ENCODE results near the gene UPK2. TPM values are rescaled to one million over a fixed set of nuclear protein-coding genes. Genes with fewer than 3 reads are reported as not detected.
A peak's percentile ranks its signal among the peaks of the same experiment; 100 is the strongest.

The UPK2 gene
- total and polyA plus RNA-seq, 2 of the 13 experiments (the other 11 are each of a cell fraction or from before 2014, with no cell fraction given) = not detected

- TF ChIP-seq, protein P1, sequence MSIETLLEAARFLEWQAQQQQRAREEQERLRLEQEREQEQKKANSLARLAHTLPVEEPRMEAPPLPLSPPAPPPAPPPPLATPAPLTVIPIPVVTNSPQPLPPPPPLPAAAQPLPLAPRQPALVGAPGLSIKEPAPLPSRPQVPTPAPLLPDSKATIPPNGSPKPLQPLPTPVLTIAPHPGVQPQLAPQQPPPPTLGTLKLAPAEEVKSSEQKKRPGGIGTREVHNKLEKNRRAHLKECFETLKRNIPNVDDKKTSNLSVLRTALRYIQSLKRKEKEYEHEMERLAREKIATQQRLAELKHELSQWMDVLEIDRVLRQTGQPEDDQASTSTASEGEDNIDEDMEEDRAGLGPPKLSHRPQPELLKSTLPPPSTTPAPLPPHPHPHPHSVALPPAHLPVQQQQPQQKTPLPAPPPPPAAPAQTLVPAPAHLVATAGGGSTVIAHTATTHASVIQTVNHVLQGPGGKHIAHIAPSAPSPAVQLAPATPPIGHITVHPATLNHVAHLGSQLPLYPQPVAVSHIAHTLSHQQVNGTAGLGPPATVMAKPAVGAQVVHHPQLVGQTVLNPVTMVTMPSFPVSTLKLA (IDR thresholded peaks at IDR 0.05) = no peak
- TF ChIP-seq ZKSCAN5 (CRISPR knock-in tag; IDR thresholded peaks at IDR 0.05) = no peak
- TF ChIP-seq SOX6 (IDR thresholded peaks at IDR 0.05) = no peak
- peak; percentile 40; the same call in 1 of the 2 replicates for TF ChIP-seq SOX6 (CRISPR knock-in tag; IDR thresholded peaks at IDR 0.05)
- no peak for TF ChIP-seq ZNF530 (CRISPR knock-in tag; IDR thresholded peaks at IDR 0.05; ENCODE audit: low read depth)
- TF ChIP-seq CAMTA2 (CRISPR knock-in tag; IDR thresholded peaks at IDR 0.05; ENCODE audit: borderline replicate concordance) = no peak
- no peak for TF ChIP-seq CCDC6 (CRISPR knock-in tag; IDR thresholded peaks at IDR 0.05)
- no peak for TF ChIP-seq AFF4 (CRISPR knock-in tag; IDR thresholded peaks at IDR 0.05)
- no peak for TF ChIP-seq FOSL1 (CRISPR knock-in tag; IDR thresholded peaks at IDR 0.05; ENCODE audit: borderline replicate concordance)
- TF ChIP-seq ZNF672 (CRISPR knock-in tag; IDR thresholded peaks at IDR 0.05) = no peak
- peak; percentile 43; the same call in 1 of the 2 replicates for TF ChIP-seq NFE2 (CRISPR knock-in tag; IDR thresholded peaks at IDR 0.05)
- TF ChIP-seq MBNL3 (CRISPR knock-in tag; conservative IDR thresholded peaks at IDR 0.05) = no peak
- no peak for TF ChIP-seq ZNF136 (CRISPR knock-in tag; IDR thresholded peaks at IDR 0.05; ENCODE audit: low read depth)
- TF ChIP-seq ZNF430 (CRISPR knock-in tag; IDR thresholded peaks at IDR 0.05) = no peak
- TF ChIP-seq ZNF230 (CRISPR knock-in tag; IDR thresholded peaks at IDR 0.05) = no peak
- no peak for TF ChIP-seq HNRNPLL (IDR thresholded peaks at IDR 0.05; ENCODE audit: low read depth, low read length, poor library complexity, severe bottlenecking)
Measured at GRCh38 chr11:118911880-118912741, 44.0 kb upstream of the UPK2 start (continued).

Measured in HepG2 (cell line).